ENCODE data around the gene CIT.

CIT gene

DNA sequence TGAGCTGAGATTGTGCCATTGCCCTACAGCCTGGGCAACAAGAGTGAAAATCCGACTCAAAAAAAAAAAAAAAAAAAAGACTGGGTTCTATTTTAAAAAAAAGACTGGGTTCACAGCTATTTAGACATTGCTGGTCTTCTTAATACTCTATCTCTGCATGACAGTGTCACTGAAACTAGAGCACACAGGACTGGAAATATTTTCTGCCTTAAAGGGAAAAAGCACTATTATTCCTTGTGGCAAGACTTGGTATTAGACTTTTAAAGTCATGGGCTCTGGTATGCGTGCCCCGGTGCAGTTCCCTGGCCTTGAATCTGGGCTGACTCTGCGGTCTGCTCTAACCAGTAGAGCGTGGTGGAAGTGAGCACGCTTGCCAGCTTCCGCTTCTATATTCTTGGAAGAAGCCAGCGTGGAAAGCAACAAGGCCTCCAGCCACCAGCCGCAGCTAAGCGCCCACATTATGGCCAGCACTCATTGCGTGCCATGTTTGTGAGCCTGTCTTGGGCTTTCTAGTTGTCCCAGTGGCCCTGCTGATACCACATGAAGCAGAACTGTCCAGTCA lies 177.8 kb downstream of the CIT start:
- no peak for DNase-seq (ENCODE audit: low spot score)

DNA sequence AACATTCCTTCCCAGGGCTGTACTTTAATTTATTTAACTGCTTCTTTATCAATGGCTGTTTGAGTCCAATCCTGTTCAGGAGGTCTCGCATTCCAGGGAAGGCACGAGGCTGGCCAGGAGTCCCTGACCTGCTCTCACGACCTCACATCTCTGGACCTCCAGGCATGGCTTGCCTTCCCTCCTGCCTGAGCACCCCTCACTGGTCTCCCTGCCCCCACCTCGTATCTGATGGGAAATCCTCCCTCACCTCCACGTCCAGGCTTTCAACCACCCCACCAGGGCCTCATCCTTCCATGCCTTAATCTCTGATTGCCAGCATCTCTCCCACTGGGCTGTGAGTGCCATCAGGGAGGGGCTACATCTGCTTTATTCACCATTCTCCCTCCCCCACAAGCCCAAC lies 180.2 kb downstream of the CIT start:
- DNase-seq (ENCODE audit: low spot score), result no peak

GRCh38 chr12:119695034-119695433 lies 182.1 kb downstream of the CIT start:
- DNase-seq (ENCODE audit: low spot score), result no peak

DNA sequence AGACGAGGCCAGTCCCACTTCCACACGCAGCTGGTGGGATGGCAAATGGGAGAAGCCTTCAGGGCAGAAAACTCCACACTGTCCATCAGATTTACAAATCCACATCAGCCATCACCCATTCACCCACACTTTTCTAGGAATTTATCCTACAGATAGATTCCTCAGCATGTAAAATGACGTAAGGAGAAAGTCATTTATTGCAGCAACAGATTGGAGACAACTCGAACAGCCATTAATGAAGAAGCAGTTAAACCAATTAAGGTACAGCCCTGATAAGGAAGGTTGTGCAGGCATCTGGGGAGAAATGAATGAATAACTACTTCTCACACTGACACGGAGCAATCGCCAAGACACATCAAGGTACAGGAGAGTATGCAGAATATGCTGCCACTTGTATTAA lies 183.0 kb downstream of the CIT start:
- DNase-seq (ENCODE audit: low spot score), result no peak

DNA sequence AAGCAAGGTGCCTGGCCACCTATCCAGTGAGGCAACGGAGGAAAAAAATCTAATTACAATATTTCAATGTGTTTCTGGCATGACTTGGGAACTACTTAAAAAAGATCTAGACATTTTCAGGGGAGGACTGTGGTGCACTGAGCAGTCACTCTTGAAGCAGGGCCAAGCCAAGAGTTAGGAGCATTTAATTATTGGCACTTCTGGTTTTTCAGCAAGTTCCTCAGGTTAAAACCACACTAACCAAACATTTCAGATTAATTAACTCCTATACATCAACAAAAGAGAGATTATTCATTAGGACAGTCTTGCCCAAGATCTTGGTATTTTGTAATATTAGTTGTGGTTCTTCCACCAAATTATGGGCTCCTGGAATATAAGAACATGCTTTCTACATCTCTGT lies 183.6 kb downstream of the CIT start:
- DNase-seq (ENCODE audit: low spot score), result no peak

DNA sequence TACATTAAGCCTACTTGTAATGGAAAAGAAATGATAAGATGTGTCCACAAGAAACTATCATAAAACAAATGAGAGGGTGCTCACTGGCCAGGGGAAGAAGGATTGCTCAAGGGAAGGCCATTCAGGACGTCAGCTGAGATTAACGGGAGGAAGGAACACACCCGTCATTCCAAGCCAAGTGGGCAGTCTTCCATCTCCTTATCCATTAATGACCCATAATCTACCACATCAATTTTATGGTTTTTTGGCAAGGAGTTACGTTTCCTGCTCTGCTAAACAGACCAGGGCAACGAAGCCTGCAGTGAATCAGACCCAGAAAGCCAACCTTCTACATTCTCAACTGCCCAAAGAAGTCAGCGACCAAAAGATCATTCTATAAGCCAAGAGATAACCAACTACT lies 184.1 kb downstream of the CIT start:
- DNase-seq (ENCODE audit: low spot score), result no peak

GRCh38 chr12:119692410-119692809 lies 184.7 kb downstream of the CIT start:
- DNase-seq (ENCODE audit: low spot score), result no peak

GRCh38 chr12:119691202-119691810 lies 185.8 kb downstream of the CIT start:
- DNase-seq (ENCODE audit: low spot score), result no peak

GRCh38 chr12:119689935-119690500 lies 187.1 kb downstream of the CIT start:
- no peak for DNase-seq (ENCODE audit: low spot score)

DNA sequence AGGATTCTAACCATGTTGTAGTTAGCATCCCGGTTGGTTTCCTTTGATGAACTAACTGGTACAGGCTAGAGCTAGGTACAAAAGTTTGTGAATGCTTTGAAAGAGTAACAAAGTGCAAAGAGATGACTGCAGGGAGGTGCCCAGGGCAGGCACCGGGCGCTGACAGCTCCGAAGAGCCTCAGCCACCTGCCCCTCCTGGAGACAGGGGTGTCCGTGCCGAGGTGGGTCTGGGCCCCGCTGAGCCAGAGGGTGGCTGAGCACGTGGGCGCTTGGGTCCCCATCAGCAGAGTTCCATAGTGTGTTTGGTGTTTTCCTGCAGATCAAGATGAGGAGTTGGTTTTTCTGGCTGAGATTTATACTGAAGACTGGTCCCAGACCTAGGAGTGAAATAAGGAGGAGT lies 189.2 kb downstream of the CIT start:
- no peak for DNase-seq (ENCODE audit: low spot score)

DNA sequence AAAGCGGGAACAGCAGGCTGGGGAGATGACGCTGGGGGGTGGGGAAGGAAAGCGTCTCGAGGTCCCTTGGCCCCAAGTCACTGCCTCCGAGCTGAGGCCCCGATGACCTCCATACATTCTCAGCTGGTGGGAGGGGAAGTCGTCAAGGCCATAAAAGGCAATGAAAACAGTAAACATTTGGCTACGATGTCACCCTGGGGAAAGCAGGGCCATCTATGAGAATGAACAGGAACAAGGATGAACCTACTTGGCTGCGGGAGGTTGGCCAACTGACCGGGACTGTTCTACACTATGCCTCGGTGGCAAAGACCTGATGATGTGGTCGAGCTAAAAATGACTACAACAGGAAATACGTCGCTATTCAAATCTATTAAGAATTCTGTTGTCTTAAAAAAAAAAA lies 189.7 kb downstream of the CIT start:
- no peak for DNase-seq (ENCODE audit: low spot score)

DNA sequence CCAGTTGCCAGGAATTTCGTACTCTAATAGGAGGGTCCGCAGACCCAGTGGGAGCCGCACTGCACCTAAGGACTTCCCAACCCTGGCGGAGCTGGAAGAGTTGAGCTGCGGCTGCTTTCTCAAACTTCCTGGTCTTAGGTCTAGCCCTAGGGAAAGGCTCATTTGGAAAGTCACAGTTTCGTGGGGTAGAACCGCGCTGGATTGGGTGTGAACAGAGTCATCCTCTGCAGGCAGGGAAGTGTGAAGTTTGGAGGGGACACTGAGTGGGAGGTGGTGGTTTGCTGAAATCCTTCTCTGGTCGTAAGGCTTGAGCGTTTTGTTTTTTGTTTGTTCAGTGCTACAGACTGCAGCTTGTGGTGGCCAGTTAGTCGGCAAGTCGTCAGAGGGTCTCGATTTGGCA lies 190.3 kb downstream of the CIT start:
- no peak for DNase-seq (ENCODE audit: low spot score)

- DNase-seq (ENCODE audit: low spot score), result no peak
These were observed 190.8 kb downstream of the CIT start for GRCh38 chr12:119686355-119686754.

- DNase-seq (ENCODE audit: low spot score), result no peak
These were observed 191.7 kb downstream of the CIT start for GRCh38 chr12:119685375-119685774.

- DNase-seq (ENCODE audit: low spot score), result no peak
These were observed 192.3 kb downstream of the CIT start for GRCh38 chr12:119684711-119685369.

- DNase-seq (ENCODE audit: low spot score), result no peak
These were observed 193.3 kb downstream of the CIT start for GRCh38 chr12:119683816-119684215.

GRCh38 chr12:119683413-119683812 lies 193.7 kb downstream of the CIT start:
- DNase-seq (ENCODE audit: low spot score), result no peak

DNA sequence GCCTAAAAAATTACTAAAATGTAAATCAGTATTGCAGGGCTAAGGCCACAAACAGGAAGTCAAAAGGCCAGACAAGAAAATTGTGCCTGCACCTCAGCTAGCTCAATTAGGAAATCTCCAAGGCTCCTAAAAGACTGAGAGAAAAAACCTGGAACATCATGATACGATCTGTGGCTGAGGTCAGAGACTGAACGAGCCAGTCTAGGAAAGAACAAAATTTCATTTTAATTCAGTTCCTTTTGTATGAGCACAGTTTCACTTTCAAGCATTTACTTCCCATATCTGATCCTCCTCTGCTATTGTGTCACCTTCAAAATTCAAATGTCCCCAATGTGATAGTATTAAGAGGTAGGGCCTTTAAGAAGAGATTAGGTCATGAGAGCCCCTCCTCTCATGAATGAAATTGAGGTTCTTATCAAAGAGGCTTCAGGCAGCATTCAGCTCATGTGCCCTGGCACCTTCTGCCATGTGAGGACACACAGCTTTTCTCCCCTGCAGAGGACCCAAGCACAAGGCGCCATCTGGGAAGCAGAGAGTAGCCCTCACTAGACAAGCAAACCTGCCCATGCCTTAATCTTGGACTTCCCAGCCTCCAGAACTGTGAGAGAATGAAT lies 194.4 kb downstream of the CIT start:
- DNase-seq (ENCODE audit: low spot score), result no peak

DNA sequence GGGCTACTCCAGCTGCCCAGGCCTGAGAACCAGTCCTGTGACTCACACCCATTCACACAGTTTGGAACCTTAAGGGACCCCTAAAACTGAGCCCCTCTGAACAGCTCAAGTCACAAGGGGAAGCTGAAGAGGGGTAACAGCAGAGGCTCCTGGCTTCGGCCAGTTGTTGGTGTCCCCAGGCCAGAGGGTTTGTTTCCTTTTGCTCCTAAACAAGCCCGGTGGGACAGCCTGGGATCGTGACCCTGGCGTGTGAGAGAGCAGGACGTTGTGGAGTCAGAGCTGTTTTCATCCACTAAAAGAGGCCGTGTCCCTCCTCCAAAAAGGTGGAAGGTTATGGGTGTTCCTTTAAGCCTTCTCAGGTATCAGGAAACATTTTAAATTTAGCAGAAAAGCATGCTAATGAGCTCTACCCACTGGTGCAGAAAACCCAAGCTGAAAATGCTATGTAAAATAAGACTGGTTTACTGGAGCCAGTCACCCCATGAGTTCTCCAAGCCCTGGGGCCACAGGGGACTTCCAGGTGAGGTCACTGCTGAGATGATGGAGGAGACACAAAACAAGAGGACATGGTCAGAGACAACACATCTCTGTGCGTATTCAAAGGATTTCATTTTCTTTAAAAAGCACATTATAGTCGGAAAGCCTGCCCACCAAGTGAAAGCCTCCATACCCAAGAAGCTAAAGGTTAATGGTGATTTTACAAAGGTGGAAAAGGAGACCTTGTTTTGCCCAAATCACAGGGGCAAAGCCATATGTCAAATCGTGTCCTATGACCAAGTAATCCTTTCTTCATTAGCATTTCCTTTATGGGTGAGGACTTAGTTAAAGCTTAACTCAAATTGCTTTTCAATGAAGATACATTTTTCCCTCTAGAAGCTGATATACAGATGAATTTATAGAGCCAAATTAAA lies 195.1 kb downstream of the CIT start:
- no peak for DNase-seq (ENCODE audit: low spot score)

- DNase-seq (ENCODE audit: low spot score), result no peak
These were observed 196.0 kb downstream of the CIT start for GRCh38 chr12:119681111-119681510.

GRCh38 chr12:119679490-119679889 lies 197.6 kb downstream of the CIT start:
- DNase-seq (ENCODE audit: low spot score), result no peak

DNA sequence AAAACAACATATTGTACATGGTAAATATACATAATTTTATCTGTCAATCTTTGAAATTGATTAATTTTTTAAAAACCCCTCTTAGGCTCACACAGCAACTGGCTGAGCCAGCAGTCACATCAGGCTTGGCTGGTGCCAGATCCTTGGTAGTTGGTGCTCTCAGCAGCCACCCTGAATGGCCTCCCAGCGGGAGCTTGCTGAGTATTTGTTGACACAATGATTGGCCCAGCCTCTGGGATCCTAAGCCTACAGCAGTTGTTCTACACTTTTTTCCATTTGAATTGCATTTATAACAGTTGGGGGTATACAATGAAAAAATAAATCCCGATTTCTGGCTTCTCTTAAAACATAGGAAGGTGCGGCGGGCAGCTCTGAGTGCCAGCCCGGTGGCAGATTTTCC lies 198.0 kb downstream of the CIT start:
- DNase-seq (ENCODE audit: low spot score), result no peak
